CD4-positive, alpha-beta T cell treated with Interleukin-6 at 100 ng/mL for 8 hours (primary cell): ENCODE measurements around the gene LTA.

Experiments used
- DNase-seq: peaks from one replicate; pipeline ENCODE4 v3.0.0-alpha.2; 2020; ENCODE audit warnings: mixed read lengths, low spot score

LTA gene

DNA sequence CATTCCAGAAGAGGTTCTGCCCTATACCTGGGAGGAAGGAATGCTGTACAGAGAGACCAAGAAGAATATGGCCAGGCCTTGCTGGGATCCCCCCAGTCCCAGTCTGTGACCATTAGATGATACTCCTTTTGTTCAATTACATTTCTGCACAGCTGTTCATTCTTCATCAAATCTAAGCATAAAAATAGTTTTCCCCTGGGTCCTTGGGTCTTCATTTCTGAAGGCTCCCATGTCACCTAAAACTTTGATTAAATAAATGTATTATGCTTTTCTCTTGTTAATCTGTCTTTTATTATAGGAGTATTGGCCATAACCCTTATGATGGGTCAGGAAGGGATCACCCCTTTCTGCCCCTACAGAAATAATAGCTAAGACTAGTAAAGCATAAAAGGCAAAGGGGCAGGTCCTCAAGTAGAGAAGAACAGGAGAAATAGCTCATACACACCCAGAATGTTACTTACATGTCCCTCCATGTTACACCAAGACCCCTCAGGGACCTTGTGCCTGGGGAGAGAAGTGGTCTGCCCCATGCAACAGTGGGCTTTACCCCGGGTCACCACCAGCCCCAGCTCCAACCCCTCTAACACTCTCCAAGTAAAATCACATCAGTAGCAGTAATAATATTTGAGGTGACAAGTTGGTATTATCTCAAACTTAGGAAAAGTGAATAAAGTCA lies 2.1 kb upstream of the LTA start:
- DNase-seq: no peak

DNA sequence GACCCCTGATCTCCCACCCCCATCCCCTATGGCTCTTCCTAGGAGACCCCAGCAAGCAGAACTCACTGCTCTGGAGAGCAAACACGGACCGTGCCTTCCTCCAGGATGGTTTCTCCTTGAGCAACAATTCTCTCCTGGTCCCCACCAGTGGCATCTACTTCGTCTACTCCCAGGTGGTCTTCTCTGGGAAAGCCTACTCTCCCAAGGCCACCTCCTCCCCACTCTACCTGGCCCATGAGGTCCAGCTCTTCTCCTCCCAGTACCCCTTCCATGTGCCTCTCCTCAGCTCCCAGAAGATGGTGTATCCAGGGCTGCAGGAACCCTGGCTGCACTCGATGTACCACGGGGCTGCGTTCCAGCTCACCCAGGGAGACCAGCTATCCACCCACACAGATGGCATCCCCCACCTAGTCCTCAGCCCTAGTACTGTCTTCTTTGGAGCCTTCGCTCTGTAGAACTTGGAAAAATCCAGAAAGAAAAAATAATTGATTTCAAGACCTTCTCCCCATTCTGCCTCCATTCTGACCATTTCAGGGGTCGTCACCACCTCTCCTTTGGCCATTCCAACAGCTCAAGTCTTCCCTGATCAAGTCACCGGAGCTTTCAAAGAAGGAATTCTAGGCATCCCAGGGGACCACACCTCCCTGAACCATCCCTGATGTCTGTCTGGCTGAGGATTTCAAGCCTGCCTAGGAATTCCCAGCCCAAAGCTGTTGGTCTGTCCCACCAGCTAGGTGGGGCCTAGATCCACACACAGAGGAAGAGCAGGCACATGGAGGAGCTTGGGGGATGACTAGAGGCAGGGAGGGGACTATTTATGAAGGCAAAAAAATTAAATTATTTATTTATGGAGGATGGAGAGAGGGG lies 1.4 kb downstream of the LTA start:
- no peak for DNase-seq

DNA sequence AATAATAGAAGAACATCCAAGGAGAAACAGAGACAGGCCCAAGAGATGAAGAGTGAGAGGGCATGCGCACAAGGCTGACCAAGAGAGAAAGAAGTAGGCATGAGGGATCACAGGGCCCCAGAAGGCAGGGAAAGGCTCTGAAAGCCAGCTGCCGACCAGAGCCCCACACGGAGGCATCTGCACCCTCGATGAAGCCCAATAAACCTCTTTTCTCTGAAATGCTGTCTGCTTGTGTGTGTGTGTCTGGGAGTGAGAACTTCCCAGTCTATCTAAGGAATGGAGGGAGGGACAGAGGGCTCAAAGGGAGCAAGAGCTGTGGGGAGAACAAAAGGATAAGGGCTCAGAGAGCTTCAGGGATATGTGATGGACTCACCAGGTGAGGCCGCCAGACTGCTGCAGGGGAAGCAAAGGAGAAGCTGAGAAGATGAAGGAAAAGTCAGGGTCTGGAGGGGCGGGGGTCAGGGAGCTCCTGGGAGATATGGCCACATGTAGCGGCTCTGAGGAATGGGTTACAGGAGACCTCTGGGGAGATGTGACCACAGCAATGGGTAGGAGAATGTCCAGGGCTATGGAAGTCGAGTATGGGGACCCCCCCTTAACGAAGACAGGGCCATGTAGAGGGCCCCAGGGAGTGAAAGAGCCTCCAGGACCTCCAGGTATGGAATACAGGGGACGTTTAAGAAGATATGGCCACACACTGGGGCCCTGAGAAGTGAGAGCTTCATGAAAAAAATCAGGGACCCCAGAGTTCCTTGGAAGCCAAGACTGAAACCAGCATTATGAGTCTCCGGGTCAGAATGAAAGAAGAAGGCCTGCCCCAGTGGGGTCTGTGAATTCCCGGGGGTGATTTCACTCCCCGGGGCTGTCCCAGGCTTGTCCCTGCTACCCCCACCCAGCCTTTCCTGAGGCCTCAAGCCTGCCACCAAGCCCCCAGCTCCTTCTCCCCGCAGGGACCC lies 2.3 kb downstream of the LTA start:
- no peak for DNase-seq

DNA sequence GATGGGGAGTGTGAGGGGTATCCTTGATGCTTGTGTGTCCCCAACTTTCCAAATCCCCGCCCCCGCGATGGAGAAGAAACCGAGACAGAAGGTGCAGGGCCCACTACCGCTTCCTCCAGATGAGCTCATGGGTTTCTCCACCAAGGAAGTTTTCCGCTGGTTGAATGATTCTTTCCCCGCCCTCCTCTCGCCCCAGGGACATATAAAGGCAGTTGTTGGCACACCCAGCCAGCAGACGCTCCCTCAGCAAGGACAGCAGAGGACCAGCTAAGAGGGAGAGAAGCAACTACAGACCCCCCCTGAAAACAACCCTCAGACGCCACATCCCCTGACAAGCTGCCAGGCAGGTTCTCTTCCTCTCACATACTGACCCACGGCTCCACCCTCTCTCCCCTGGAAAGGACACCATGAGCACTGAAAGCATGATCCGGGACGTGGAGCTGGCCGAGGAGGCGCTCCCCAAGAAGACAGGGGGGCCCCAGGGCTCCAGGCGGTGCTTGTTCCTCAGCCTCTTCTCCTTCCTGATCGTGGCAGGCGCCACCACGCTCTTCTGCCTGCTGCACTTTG lies 3.3 kb downstream of the LTA start, which contains the start of gene TNF:
TSS of gene TNF (plus strand) at position 231 of the 567 bp plus-strand sequence. CDS start at position 408, 177 bp downstream.
- peak; percentile 85 for DNase-seq

DNA sequence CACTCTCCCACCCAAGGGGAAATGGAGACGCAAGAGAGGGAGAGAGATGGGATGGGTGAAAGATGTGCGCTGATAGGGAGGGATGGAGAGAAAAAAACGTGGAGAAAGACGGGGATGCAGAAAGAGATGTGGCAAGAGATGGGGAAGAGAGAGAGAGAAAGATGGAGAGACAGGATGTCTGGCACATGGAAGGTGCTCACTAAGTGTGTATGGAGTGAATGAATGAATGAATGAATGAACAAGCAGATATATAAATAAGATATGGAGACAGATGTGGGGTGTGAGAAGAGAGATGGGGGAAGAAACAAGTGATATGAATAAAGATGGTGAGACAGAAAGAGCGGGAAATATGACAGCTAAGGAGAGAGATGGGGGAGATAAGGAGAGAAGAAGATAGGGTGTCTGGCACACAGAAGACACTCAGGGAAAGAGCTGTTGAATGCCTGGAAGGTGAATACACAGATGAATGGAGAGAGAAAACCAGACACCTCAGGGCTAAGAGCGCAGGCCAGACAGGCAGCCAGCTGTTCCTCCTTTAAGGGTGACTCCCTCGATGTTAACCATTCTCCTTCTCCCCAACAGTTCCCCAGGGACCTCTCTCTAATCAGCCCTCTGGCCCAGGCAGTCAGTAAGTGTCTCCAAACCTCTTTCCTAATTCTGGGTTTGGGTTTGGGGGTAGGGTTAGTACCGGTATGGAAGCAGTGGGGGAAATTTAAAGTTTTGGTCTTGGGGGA lies 4.0 kb downstream of the LTA start:
- DNase-seq: no peak

DNA sequence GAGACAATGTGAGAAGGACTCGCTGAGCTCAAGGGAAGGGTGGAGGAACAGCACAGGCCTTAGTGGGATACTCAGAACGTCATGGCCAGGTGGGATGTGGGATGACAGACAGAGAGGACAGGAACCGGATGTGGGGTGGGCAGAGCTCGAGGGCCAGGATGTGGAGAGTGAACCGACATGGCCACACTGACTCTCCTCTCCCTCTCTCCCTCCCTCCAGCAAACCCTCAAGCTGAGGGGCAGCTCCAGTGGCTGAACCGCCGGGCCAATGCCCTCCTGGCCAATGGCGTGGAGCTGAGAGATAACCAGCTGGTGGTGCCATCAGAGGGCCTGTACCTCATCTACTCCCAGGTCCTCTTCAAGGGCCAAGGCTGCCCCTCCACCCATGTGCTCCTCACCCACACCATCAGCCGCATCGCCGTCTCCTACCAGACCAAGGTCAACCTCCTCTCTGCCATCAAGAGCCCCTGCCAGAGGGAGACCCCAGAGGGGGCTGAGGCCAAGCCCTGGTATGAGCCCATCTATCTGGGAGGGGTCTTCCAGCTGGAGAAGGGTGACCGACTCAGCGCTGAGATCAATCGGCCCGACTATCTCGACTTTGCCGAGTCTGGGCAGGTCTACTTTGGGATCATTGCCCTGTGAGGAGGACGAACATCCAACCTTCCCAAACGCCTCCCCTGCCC lies 4.9 kb downstream of the LTA start:
- peak; percentile 59 for DNase-seq

DNA sequence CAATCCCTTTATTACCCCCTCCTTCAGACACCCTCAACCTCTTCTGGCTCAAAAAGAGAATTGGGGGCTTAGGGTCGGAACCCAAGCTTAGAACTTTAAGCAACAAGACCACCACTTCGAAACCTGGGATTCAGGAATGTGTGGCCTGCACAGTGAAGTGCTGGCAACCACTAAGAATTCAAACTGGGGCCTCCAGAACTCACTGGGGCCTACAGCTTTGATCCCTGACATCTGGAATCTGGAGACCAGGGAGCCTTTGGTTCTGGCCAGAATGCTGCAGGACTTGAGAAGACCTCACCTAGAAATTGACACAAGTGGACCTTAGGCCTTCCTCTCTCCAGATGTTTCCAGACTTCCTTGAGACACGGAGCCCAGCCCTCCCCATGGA lies 5.5 kb downstream of the LTA start:
- DNase-seq: no peak

DNA sequence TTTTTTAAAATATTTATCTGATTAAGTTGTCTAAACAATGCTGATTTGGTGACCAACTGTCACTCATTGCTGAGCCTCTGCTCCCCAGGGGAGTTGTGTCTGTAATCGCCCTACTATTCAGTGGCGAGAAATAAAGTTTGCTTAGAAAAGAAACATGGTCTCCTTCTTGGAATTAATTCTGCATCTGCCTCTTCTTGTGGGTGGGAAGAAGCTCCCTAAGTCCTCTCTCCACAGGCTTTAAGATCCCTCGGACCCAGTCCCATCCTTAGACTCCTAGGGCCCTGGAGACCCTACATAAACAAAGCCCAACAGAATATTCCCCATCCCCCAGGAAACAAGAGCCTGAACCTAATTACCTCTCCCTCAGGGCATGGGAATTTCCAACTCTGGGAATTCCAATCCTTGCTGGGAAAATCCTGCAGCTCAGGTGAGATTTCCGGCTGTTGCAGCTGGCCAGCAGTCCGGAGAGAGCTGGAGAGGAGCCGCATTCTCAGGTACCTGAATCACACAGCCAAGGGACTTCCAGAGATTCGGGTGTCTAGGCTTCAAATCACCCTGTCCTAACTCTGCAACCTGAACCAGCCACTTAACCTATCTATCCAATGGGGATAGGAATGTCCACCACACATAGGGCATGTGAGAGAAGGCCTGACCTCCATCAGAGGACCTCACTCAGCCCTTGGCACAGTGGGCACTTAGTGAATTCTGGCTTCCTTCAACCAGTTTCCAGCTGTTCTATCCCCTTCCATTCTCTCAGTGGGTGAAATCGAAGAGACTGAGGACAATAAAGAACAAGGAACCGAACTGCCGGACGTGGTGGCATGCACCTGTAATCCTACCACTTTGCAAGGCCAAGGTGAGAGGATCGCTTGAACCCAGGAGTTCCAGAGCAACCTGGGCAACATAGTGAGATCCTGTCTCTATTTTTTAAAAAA lies 6.4 kb downstream of the LTA start:
- DNase-seq: no peak

DNA sequence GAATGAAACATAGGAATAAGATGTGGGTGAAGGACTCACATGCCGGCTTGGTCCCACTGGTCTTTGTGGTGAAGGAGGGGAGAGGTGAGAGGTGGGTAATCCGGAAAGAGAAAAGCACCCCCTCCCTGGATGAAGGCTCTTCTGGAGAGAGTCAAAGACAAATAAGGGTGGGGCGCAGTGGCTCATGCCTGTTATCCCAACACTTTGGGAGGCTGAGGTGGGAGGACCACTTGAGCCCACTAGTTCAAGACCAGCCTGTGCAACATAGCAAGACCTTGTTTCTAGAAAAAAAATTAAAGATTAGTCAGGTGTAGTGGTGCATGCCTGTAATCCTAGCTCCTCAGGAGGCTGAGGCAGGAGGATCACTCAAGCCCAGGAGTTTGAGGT lies 7.0 kb downstream of the LTA start:
- no peak for DNase-seq

DNA sequence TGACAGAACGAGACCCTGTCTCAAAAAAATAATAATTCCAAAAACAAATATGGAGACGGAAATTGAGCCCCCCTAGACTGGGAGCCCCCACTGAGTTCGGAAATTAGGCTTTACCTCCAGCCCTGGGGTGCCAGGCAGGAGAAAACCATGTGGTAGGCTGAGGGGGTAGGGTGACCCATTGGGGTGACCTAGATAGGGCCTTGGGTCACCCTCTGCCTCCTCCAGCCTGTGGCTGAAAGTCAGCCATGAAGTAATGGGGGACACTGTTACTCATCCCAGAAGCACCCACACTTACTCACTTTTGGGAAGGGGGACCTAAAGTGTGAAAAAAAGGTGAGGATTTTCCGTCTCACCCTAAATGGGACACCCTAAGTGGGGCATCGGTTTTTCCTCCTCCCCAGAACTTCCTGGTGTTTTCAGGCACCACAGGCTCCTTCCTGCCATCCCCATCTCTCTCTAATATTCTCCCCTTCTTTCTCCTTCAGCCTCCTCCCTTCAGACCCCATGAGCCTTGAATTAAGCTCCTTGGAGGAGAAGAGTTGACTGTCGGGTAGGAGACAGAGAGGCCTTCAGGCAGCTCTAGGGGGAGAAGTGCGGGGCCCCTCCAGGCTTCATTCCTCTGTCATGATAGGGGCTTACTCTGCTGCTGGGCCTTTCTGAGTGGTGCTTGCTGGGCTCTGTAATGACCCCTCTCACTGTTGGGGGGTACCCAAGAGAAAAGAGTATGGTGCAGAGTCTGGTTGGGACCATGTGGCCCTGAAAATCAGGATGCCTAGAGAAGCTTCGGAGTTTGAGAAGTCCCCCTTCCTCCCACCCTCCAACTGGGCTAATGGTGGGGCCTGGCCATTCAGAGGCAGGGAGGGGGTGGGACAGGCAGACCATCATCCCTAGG lies 7.7 kb downstream of the LTA start:
- DNase-seq: no peak

DNA sequence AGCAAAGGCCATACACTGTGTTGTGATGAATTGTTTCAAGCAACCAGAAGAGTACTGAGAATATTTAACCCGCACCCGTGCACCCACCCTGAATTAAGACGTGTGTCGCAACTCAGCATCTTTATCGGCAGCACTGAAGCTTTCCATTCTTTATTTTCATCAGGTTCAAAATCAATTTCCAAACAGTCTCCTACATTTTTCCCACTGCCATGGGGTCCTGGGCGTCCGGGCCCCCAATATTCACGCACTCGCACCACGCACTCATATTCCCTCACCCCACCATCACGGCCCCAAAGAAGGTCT lies 8.3 kb downstream of the LTA start:
- no peak for DNase-seq

DNA sequence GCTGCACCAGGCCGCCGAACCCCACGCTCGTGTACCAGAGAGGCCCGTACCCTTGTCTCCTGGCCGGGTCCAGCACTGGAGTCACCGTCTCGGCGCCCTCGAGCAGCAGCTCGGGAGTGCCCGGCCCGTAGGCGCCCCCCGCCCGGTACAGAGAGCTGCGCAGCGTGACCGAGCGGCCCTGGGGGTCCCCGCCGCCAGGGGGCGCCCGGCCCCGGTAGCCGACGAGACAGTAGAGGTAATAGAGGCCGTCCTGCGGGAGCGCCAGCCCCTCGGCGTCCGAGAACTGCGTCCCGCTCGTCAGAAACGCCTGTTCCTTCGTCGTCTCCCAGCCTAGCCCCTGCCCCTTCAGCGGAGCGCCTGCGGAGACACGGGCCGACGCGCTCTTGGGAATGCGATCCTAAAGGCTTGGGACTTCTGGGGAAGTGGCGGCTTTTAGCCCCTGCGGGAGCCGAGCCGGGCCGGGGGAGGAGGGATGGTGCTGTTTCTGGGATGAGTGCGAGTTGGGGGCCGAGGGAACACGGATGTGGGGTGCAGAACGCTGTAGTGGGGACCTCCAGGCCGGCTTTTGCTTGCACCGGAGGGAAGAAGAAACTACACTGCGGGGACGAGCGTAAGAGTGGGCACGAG lies 8.8 kb downstream of the LTA start:
- peak; percentile 89 for DNase-seq

DNA sequence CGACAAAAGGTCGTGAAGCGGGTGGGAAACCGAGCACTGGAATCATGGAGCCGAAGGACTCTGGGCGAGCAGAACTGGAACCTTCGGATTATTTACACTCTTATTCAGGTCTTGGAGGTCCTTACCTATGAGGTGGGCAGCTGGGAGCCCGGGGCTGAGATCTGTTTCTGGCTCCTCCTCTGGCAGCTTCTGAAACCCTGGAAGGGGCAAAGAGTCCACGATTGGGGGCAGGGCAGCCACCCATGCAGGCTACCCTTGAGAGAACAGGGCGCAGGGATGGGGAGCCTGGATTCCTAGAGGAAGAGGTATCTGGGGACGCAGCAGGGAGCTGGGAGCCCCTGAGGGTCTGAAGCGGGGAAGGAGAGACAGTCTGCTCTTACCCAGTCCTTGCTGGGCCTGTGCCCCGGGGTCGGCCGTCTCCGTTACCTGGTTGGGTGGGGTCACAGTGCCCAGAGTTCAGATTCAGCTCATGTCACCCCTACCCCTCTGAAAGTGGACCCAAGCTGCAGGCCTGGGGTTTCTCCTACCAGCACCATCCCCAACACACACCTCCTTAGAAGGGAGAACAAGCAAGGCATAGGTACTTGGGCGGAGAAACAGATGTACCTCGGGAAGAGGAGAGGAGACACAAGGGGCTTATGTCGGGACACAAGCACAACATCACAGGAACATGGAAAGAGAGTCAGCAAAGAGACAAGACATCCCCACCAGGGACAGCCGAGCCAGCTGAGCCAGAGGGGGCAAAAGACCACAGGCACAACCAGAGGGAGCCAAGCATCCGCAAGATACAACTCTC lies 9.5 kb downstream of the LTA start:
- peak; percentile 27 for DNase-seq

DNA sequence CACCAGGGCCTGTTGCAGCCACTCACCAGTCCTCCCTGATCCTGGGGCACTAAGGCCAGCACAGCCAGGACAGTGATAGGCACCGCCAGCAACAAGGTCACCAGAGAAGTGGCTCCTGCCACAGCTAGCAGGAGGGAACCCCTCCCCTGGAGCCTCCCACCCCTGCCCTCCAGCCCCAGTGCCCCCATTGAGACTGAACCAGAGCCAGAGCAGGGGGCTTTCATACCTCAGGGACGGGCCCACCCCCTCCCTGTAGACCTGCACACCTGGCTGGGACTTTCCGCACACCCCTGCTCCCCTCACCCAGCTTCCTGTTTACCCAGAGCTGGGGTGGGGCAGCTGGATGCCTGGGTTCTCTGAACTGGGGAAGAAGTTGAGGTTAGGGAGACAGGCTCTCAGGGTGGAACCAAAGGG lies 10.1 kb downstream of the LTA start, which contains the start of gene LTB:
TSS of gene LTB (minus strand) at position 195 of the 414 bp plus-strand sequence. CDS start at position 188, 7 bp downstream.
- DNase-seq: peak; percentile 90

DNA sequence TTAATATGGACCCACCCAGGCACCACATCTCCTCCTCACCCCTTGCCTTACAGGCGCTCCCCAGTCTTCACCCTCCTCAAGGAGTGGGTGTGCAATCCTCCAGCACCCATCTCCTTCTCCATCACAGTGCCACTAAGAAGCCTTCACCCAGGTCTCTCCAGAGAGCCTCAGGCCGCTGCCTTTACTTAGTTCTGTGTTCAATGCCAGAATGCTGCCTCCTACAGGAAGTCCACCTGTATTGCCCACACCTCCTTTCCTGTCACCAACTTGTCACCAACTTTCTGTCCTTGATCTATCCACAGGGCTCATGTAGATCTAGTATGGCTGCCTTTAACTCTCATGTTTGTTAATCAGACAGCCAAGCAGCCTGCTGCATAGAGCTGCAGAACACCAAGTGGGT lies 13.4 kb downstream of the LTA start:
- peak; percentile 71 for DNase-seq

DNA sequence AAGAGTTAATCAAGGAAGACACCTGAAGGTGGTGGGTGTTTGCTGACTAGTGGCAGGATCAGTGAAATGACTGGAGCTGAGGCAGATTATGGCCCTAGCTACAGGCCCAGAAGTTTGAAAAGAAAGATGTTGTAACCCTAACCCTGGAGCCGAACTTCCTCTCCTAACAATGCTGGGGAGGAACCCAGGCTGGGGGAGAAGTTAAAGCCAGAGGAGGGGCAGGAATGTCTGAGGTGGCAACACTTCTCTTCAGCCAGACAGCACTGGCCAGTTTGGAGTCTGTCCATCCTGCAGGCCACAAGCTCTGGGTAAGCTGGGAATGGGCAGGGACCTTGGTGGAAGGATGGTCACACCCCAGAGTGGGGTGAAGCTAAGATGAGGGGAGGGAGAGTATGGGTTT lies 13.9 kb downstream of the LTA start, which contains the start of gene LST1:
TSS of gene LST1 (plus strand) at position 270 of the 400 bp plus-strand sequence. CDS start 1,023 bp downstream, outside the sequence.
- DNase-seq: no peak
